GM23338 (cell line): ENCODE results near the gene TPST2.

Experiments
- CTCF ChIP-seq, 2 experiments: fragments of 200-600 bp in 1 of 2; sonication (generic) in 1 of 2; conservative IDR thresholded peaks; 2 replicates each; pipeline versions ENCODE4 v1.5.1 to v1.6.1; 2016 to 2017; ENCODE audit warnings: antibody characterized with exemption in 2 of 2, low read depth in 2 of 2, mild to moderate bottlenecking in 2 of 2, moderate library complexity in 1 of 2
- TF ChIP-seq, protein P1 (sequence below): IDR thresholded peaks from 2 replicates; pipeline ENCODE4 v1.6.1; 2016; ENCODE audit warnings: antibody characterized with exemption
- TF ChIP-seq, protein P2 (sequence below): IDR thresholded peaks from one replicate; pipeline ENCODE4 v1.6.1; 2018; ENCODE audit warnings: antibody characterized with exemption; ENCODE audit not compliant: unreplicated experiment

DNA sequence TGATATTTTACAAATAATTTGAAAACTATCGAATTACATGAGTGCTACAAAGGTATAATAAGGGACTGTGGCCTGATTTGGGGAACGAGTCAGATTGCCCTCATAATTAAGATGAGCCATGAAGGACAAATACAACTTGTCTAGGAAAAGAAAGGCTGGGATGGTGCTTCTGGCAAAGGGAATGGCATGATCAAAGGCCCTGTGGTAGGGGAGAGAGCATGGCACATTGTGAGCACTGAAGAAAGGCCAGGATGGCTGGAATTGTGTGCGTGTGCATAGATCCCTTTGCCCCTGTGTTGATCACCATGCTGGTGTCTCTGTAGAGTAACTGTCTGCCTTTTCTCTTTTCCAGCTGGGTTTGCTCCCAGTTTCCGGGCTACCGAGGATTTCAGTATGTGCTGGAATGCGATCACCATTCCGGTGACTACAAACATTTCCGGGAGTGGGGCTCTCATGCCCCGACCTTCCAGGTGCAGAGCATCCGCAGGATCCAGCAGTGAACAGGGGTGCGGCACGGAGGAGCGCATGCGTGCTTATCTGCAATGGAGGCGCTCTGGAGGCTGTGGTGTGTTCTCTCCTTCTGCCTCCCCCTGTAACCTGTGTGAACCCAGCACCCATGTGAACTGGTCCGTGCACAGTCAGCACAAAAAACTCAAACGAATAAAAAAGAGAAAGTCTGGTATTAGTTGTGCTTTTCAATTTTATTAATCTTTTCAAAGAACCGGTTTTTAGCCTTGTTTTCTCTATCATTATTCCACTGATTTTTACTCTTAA, 40.2 kb upstream of the TPST2 start:
- no peak for TF ChIP-seq CTCF (conservative IDR thresholded peaks at IDR 0.05; ENCODE audit: low read depth in 2 of 2)
- TF ChIP-seq, protein P1, sequence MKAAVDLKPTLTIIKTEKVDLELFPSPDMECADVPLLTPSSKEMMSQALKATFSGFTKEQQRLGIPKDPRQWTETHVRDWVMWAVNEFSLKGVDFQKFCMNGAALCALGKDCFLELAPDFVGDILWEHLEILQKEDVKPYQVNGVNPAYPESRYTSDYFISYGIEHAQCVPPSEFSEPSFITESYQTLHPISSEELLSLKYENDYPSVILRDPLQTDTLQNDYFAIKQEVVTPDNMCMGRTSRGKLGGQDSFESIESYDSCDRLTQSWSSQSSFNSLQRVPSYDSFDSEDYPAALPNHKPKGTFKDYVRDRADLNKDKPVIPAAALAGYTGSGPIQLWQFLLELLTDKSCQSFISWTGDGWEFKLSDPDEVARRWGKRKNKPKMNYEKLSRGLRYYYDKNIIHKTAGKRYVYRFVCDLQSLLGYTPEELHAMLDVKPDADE = no peak
- TF ChIP-seq, protein P2, sequence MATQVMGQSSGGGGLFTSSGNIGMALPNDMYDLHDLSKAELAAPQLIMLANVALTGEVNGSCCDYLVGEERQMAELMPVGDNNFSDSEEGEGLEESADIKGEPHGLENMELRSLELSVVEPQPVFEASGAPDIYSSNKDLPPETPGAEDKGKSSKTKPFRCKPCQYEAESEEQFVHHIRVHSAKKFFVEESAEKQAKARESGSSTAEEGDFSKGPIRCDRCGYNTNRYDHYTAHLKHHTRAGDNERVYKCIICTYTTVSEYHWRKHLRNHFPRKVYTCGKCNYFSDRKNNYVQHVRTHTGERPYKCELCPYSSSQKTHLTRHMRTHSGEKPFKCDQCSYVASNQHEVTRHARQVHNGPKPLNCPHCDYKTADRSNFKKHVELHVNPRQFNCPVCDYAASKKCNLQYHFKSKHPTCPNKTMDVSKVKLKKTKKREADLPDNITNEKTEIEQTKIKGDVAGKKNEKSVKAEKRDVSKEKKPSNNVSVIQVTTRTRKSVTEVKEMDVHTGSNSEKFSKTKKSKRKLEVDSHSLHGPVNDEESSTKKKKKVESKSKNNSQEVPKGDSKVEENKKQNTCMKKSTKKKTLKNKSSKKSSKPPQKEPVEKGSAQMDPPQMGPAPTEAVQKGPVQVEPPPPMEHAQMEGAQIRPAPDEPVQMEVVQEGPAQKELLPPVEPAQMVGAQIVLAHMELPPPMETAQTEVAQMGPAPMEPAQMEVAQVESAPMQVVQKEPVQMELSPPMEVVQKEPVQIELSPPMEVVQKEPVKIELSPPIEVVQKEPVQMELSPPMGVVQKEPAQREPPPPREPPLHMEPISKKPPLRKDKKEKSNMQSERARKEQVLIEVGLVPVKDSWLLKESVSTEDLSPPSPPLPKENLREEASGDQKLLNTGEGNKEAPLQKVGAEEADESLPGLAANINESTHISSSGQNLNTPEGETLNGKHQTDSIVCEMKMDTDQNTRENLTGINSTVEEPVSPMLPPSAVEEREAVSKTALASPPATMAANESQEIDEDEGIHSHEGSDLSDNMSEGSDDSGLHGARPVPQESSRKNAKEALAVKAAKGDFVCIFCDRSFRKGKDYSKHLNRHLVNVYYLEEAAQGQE = no peak
